GM21423 (cell line): ENCODE data around the gene MAPK4.

Experiments used
- ATAC-seq: cut with Tn5 transposase; IDR thresholded peaks from one replicate; pipeline ENCODE4 v1.9.1; 2021; ENCODE audit warnings: mild to moderate bottlenecking, moderate library complexity; ENCODE audit not compliant: unreplicated experiment

MAPK4 gene

DNA sequence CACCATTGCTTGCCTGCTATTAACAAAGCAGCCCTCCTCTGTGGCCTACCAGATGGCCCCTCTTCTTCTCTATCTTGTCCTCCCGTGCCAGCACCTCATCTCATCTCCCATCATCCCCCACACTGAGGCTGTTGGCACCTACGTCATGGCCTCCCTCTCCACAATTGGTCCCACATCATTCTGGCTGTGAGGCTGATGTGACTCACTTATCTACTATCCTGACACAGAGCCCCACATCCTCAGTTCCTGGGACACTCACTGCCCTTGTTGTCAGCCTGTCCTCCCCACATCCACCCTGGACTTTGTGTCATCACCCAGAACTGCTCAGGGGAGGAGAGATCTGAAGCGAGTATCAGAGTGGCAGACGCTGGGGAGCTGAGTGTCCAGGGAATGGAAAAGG lies 157.0 kb downstream of the MAPK4 start:
- no peak for ATAC-seq

DNA sequence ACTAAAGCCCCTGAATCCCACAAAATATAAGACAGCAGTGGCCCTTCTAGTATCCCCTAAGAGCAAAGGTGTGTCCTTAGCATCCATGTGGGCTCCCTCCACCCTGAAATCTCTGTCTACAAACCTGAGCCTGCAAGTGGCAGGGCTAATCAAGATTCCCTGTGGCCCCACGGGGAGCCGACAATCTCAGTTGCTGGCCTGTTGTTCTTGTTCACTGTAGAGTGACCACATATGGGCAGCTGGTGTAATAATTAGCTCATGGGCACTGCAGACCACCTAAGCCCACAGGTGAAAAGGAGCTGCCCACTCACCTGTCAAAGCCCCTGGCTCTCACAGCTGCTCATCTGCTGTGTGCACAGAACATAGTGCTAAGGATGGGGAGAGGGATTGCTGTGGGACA lies 157.7 kb downstream of the MAPK4 start:
- no peak for ATAC-seq

DNA sequence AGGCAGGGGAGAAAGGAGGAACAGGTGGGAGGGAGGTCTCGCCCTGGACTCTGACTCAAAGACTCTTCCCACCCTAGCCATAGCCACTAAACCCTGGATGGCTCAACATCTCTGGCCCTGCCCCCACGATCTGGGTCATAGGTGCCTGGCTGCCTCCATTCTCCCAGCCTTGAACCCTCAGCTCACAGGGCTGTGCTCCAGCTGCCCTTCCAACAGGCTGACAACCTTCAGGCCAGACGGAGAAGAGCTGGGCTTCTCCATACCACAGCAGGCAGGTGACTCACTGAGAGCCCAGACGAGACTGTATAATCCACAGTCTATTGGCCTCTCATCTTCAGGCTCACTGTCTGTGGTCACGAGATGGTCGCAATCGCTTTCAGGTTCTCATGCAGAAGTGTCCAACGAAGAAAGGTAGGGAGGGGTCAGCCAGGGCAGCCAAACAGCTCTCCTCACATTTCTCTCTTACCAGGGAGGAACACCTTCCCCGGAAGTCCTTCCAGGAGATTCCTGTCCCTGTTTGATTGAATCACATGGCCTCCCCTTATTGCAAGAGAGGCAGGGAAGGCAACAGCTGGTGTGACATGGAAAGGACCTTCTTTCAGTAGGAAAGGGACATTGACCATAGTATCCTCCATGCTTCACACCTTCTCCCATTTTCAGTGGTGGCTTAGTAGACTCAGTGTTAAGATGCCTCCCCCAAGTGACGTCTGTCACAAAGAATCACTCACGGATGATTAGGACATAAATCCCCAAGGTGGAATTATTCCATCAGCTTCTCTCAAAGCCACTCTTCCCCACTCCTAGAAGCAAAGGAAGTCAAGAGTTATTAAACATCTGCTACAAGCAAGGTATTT lies 159.8 kb downstream of the MAPK4 start:
- no peak for ATAC-seq

DNA sequence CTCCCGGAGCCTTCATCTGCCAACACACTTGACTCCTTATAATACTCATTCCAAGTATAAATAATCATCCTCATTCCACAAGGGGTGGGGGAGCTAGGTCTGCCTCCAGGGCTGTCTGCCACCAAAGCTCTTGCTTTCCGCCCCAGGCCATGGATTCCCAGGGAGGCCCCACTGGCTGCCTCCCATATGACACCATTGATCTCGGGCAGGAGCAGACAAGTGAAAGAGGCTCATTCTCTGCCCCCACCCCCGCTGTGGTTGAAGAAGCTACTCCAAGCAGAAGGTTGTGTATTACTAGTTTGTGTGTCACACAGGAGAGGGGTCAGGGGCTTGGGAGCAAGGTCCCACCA lies 160.4 kb downstream of the MAPK4 start:
- ATAC-seq = no peak

DNA sequence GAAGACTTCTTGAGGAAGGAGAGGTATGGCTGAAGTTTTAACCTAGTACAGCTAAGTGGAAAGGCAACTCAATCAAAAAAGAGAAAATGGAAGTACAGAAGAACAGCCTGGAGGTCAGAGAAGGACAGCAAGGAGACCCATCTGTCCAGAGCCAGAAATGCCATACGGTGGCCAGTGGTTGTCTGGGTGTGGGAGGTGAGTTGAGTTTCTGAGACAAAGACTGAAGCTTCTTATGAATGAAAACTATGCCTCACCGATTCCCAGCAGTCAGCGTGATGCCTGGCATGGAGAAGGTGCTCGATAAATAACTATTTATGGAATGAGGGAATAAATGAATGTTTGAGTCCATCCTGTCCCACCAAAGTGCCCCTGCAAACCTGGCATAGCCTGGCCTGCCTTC lies 161.1 kb downstream of the MAPK4 start:
- no peak for ATAC-seq

DNA sequence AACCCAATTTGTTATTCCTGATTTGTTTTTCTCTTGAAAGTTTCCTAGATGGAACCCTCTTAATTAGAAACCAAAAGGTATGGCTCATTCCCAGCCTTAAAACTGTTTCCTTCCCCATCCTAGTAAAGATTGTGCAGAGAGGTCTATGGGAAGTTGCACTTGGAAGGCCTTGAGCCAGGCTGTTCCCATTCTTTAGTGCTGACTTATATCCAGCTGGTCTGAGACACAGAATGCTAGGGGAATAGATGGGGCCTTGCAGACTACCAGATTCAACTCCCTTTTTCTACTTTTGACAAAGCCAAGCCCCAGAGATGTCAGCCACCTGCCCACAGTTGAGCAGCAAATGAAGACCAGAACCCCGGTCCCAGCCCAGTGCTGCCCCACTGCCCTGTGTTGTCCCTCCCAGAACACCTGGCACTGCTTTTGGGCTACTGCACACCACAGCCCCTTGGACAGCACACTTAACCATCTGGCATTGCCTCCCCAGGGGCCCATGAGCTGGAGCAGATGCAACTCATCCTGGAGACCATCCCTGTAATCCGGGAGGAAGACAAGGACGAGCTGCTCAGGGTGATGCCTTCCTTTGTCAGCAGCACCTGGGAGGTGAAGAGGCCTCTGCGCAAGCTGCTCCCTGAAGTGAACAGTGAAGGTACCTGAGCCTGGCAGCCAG lies 161.7 kb downstream of the MAPK4 start:
- no peak for ATAC-seq

DNA sequence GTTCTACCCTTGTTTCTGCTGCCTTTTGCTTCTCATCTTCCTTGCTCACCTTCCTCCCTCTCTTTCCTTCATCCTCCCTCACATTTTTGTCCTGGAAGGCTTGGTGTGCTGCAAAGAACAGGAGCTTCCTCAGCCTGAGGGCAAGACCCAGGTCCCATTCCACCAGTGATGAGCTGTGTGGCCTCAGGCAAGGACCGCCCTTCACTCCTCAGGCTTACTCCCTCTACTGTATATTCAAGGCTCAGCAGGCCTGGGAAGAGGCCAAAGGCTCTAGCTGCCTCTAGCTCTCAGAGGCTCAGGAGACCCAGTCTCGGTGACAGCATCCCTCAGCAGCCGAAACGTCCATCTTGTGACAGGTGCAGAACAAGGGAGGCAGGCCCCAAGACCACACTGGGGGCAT lies 162.4 kb downstream of the MAPK4 start:
- ATAC-seq = no peak

DNA sequence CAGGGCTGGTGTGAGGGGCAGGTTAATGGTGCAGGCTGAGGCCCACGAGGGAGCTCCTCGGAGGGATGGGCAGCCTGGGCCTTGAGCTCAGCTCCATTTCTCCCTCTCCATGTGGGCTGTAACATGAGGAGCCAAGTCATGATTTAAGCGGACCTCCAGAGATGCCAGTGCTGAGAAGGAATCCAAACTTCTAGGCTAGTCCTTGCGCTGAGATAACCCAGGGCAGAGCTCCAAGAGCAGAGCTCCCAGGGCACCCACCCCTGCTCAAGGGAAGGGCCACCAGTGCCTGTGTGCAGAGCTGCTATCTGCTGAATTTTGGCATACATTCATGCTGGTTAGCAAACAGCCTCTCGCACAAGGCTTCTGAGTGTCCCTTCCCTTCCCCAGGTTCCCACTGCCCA lies 164.9 kb downstream of the MAPK4 start:
- no peak for ATAC-seq

DNA sequence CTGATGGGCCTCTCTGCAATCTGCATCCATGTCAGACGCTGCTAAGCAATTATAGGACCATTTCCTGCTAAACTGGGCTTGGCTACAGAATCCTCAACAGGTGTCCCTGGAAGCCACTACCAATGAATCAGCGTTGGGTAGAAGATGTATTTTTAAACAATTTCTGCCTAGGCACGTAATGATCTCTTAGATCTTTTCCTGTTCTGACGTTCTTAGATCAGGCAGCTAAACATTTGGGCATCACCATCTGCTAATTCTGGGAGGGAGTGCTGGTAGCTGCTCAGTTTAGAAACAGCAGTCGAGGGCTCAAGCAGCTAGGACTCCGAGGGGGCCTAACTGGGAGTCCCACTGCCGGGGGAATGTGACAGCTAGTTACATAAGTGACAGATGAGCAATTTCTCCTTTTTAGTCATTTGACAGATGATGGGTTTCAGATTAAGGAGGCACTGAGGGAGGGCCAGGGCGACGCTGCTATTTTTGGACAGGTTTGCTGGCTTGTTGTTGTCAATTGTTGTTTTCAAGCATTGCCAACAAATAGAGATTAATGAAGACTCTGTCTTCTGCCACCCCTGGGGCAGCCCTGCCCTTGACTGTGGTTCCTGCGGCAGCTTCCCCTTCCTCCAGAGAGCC lies 167.2 kb downstream of the MAPK4 start:
- peak; percentile 66 for ATAC-seq

DNA sequence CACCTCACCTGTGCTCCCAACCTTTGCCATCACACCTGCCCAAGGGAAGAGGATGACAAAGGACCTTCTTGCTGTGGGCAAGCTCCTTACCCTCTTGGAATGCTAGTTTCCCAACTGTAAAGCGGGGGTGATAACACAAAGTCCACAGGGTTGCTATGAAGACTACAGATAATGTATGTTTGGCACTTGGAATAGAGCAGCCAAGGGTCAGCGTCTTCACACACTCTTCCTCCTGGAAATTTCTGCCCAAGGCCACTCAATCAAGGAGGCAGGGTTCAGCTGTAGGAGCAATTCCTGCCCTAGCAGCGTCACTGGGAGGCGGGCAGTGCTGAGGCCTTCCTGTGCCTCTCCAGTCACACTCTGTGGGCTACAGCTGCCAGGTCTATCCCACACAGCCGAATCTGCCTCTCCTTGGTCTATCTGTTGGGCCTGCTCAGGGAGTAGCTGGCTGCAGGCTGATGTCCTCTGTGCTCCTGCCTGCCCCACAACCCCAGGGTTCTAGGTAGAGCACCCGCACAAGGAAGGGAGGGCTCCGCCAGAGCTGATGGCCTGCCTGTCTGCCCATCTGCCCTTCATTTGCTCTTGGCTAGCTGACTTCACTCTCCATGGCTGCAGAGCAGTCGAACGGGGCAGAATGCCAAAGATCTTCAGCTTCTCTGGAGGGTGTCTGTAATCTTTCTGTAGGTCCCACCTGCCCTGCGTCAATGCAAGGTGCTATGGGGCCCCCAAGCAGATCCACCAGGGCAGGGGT lies 168.0 kb downstream of the MAPK4 start:
- ATAC-seq = no peak

DNA sequence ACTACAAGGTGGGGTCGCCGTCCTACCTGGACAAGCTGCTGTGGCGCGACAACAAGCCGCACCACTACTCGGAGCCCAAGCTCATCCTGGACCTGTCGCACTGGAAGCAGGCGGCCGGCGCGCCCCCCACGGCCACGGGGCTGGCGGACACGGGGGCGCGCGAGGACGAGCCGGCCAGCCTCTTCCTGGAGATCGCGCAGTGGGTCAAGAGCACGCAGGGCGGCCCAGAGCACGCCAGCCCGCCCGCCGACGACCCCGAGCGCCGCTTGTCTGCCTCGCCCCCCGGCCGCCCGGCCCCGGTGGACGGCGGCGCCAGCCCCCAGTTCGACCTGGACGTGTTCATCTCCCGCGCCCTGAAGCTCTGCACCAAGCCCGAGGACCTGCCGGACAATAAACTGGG lies 169.5 kb downstream of the MAPK4 start:
- ATAC-seq = no peak

DNA sequence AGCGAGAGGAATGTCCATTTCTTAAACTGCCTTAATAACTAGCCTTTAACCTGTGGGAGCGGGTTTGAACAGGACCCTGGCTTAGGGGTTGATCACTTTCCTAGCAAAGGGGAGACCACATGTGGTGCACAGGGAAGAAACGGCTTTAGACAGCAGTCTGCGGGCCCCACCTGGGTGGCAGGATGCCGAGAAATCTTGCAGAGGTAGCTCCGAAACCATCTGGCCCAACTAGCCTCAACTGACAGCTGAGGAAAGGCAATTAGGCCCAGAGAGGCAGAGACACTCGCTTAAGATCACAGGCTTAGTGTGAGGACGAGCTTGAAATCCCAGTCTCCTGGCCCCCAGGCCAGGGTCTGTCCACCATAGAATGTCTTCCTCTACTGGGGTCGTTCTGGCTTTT lies 170.1 kb downstream of the MAPK4 start:
- no peak for ATAC-seq

DNA sequence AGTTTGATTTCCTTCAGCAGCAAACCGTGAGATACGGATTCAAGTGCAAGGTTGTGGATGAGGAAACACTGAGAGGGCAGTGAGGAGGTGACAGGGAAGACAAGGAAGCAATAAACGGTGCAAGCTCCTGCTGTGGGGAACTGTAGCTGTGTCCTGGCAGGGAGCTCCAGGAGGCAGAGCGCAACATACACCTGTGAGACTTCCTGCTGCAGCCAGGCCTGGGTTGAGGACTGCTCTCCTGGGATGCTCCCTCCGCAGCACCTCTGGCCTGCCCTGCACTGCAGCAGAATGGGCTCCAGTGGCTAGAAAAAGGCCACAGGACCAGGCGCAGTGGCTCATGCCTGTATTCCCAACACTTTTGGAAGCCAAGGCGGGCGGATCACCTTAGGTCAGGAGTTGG lies 174.5 kb downstream of the MAPK4 start:
- ATAC-seq = no peak

DNA sequence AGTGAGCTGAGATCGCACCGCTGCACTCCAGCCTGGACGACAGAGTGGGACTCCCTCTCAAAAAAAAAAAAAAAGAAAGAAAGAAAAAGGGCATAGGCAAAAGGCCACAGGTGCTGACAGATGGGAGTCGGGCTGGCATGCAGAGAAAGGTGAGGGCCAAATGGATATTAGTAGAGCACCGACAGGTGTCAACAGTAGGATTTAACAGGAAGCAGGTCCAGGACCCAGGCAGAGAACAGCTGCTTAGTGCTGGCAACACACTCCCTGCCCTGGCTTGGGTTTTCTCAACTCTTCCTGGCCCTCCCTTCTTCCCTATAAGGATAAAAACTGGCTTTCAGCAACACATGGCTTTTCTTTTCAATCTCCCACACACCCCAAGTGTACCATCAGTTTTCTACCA lies 175.0 kb downstream of the MAPK4 start:
- no peak for ATAC-seq

DNA sequence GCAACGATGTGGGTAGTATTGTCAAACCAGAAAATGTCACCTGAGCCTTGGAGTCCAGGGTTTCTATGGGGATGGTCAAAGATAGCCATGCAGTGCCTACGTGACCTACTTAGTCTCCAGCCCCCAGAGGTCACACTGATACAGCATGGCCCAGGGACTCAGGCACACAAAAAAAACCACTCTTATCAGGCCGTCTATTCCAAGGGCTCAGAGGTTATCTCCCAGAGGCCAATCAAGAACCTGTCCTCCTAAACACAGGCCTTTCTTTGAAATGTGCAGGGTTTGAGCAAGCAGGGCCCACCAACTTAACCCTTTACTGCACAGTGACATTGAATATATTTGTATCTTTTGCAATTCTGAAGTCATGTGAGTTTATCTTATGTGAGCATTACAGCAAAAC lies 177.2 kb downstream of the MAPK4 start:
- ATAC-seq = no peak

DNA sequence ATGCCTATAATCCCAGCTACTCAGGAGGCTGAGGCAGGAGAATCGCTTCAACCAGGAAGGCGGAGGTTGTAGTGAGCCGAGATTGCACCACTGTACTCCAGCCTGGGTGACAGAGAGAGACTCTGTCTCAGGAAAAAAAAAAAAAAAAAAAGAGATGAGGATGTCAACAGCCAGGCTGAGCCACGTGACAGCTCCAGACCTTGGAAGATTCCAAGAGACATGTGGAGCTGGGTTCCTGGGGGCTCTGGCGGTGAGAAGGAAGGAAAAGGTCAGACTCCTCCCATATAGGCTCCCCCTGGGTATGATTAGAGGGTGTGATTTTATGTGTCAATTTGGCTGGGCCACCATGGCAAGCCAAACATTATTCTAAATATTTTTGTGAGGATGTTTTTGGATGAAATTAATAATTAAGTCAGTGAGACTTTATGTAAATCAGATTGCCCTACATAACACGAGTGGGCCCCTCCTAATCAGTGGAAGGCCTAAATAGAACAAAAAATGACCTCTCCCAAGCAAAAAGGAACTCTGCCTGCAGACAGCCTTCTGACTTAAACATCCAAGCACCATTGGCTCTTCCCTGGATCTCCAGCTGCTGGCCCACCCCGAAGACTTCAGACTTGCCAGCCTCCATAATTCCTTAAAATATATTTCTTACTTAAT lies 178.3 kb downstream of the MAPK4 start:
- ATAC-seq = no peak

DNA sequence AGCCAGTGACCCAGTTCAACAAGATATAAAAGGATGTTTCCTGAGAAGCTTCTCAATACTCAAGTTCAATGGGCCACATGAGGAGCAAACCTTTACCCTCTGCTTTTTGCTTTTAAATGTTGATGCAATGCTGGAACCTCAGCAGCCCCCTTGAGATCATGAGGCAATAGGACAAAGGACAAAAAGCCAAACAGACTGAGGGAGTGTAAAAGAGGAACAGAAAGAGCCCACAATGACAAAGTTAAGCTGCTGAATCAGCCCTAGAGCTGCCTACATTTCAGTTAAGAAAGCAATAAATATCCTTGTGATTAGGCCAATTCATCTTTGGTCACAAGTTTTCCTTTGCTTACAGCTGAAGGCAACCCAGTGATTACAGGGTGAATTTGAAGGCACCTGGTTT lies 183.1 kb downstream of the MAPK4 start:
- ATAC-seq = no peak

DNA sequence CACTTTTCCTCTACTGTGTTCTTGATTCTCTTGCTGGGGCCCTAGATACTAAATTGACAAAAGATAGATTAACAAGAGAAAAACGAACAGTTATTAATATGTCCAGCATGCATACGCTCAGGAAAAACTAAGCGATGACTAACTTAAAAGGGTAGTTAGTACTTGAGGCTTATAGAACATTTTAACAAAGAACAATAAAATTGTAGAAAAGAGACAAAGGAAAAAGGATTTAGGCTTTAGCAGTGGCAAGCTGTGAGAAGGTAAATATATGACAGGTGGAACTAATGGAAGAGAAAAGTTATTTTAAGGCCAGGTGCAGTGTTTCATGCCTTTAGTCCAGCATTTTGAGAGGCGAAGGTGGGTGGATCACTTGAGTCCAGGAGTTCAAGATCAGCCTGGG lies 184.4 kb downstream of the MAPK4 start:
- ATAC-seq = no peak

DNA sequence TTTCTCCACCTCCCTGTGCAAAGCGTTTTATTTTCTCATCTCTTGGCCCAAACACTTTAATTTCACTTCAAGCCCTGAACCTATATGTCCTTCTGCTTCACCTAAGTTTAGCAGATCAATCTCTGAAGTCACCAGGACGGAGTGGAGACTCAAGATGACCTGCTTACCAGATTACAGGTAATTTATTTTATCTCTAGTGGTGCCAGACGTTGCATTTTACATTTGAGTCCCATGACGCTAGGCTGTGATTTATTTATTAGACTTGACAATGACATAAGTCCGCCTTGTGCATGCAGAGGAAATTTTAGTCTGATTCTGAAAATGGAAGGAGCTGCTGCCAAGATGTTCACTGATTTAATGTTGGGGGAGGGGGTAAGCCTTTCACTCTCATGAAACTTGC lies 186.1 kb downstream of the MAPK4 start:
- no peak for ATAC-seq

DNA sequence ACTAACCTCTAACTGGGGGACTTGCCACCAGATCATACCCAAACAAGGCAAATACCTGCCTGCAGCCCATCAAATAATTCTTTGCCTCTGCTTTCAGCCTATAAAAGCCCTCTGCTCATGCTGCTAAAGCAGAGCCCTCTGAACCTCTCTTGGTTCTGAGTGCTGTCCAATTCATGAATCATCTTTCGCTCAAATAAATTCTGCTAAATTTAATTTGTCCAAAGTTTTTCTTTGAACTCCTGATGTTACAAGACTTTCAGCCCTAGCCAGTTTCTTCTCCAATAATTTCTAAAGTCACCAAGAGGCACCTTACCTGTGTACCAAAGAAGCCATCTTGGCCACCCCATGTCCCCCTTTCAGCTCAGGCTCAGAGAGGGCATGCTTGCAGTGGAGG lies 188.0 kb downstream of the MAPK4 start:
- ATAC-seq = no peak
